Measurements from ENCODE around the gene TSSC4. TPM values are rescaled to one million over a fixed set of nuclear protein-coding genes. Genes with fewer than 3 reads are reported as not detected.

TSSC4 gene
- total and polyA plus RNA-seq, 9 of the 15 experiments (the other 6 are each of a cell fraction or from before 2014, with no cell fraction given) = 0.41 to 54.2 (median 11.0) TPM

DNA sequence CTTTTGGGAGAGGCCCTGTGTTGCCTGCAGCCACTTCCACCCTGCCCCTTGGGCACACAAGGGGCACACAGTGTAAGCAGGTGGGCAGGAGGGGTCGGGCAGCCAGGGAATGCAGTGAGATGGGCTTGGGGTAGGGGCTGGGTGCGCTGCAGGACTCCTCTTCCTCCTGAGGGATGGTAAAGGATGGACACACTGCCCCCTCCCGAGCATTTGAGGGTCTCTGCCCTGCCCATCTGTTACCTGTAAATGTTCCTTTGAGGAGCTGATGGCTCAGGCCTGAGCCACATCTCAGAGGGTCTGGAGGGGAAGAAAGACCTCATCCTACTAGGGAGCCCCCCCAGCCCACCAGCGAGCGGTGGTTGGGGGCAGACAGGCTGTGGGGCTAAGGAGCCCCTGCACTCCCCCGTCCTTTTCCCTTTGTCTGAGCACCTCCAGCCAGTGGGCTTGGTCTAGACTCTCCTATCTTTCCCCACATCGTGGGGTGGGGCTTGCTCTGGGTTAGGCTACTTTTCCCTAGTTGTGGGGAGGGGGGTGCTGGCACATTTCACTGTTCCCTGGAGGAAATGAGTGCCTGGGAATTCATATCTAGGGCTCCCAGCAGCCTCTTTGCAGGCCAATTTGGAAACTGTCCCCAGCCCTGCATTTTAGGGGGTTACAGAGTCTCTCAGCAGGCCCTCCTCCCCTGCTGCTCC is 1.7 kb upstream of the TSSC4 start (continued):
- TF ChIP-seq U2AF2 (optimal IDR thresholded peaks at IDR 0.05; ENCODE audit: low read depth, low read length) (no peak), ATF2 (CRISPR knock-in tag; IDR thresholded peaks at IDR 0.05) (no peak), GATA2 (CRISPR knock-in tag; IDR thresholded peaks at IDR 0.05) (peak; percentile 55; the same call in 1 of the 2 replicates), ZNF316 (IDR thresholded peaks at IDR 0.05) (no peak), ZNF217 (CRISPR knock-in tag; IDR thresholded peaks at IDR 0.05) (no peak), ELF4 (CRISPR knock-in tag; IDR thresholded peaks at IDR 0.05) (no peak), ZNF197 (CRISPR knock-in tag; IDR thresholded peaks at IDR 0.05; ENCODE audit: low read depth) (no peak), IRF1 (CRISPR knock-in tag; IDR thresholded peaks at IDR 0.05; ENCODE audit: borderline replicate concordance) (no peak), ZBTB8A (IDR thresholded peaks at IDR 0.05; ENCODE audit: partially characterized antibody) (no peak), NFRKB (IDR thresholded peaks at IDR 0.05; ENCODE audit: low read depth) (no peak), PML (IDR thresholded peaks at IDR 0.05; ENCODE audit: low read length) (0 out of 2 replicates have a peak, but pooled peaks have one; percentile 10), ZFX (CRISPR knock-in tag; IDR thresholded peaks at IDR 0.05) (no peak), TAL1 (IDR thresholded peaks at IDR 0.05) (no peak)
- TF ChIP-seq, protein P1, sequence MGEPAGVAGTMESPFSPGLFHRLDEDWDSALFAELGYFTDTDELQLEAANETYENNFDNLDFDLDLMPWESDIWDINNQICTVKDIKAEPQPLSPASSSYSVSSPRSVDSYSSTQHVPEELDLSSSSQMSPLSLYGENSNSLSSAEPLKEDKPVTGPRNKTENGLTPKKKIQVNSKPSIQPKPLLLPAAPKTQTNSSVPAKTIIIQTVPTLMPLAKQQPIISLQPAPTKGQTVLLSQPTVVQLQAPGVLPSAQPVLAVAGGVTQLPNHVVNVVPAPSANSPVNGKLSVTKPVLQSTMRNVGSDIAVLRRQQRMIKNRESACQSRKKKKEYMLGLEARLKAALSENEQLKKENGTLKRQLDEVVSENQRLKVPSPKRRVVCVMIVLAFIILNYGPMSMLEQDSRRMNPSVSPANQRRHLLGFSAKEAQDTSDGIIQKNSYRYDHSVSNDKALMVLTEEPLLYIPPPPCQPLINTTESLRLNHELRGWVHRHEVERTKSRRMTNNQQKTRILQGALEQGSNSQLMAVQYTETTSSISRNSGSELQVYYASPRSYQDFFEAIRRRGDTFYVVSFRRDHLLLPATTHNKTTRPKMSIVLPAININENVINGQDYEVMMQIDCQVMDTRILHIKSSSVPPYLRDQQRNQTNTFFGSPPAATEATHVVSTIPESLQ (CRISPR knock-in tag; IDR thresholded peaks at IDR 0.05) = no peak
- TF ChIP-seq, protein P2, sequence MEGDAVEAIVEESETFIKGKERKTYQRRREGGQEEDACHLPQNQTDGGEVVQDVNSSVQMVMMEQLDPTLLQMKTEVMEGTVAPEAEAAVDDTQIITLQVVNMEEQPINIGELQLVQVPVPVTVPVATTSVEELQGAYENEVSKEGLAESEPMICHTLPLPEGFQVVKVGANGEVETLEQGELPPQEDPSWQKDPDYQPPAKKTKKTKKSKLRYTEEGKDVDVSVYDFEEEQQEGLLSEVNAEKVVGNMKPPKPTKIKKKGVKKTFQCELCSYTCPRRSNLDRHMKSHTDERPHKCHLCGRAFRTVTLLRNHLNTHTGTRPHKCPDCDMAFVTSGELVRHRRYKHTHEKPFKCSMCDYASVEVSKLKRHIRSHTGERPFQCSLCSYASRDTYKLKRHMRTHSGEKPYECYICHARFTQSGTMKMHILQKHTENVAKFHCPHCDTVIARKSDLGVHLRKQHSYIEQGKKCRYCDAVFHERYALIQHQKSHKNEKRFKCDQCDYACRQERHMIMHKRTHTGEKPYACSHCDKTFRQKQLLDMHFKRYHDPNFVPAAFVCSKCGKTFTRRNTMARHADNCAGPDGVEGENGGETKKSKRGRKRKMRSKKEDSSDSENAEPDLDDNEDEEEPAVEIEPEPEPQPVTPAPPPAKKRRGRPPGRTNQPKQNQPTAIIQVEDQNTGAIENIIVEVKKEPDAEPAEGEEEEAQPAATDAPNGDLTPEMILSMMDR (IDR thresholded peaks at IDR 0.05 in 2 of 3, conservative IDR thresholded peaks at IDR 0.05 in 1 of 3; ENCODE audit: insufficient read depth in 2 of 3, low read depth in 1 of 3, low read length in 3 of 3) = peak; percentile 25 to 49 (median 43); a peak in 5 of 6 replicates
- TF ChIP-seq, protein P3, sequence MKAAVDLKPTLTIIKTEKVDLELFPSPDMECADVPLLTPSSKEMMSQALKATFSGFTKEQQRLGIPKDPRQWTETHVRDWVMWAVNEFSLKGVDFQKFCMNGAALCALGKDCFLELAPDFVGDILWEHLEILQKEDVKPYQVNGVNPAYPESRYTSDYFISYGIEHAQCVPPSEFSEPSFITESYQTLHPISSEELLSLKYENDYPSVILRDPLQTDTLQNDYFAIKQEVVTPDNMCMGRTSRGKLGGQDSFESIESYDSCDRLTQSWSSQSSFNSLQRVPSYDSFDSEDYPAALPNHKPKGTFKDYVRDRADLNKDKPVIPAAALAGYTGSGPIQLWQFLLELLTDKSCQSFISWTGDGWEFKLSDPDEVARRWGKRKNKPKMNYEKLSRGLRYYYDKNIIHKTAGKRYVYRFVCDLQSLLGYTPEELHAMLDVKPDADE (conservative IDR thresholded peaks at IDR 0.05; ENCODE audit: control insufficient read depth, low read depth, low read length) = no peak
- TF ChIP-seq, protein P4, sequence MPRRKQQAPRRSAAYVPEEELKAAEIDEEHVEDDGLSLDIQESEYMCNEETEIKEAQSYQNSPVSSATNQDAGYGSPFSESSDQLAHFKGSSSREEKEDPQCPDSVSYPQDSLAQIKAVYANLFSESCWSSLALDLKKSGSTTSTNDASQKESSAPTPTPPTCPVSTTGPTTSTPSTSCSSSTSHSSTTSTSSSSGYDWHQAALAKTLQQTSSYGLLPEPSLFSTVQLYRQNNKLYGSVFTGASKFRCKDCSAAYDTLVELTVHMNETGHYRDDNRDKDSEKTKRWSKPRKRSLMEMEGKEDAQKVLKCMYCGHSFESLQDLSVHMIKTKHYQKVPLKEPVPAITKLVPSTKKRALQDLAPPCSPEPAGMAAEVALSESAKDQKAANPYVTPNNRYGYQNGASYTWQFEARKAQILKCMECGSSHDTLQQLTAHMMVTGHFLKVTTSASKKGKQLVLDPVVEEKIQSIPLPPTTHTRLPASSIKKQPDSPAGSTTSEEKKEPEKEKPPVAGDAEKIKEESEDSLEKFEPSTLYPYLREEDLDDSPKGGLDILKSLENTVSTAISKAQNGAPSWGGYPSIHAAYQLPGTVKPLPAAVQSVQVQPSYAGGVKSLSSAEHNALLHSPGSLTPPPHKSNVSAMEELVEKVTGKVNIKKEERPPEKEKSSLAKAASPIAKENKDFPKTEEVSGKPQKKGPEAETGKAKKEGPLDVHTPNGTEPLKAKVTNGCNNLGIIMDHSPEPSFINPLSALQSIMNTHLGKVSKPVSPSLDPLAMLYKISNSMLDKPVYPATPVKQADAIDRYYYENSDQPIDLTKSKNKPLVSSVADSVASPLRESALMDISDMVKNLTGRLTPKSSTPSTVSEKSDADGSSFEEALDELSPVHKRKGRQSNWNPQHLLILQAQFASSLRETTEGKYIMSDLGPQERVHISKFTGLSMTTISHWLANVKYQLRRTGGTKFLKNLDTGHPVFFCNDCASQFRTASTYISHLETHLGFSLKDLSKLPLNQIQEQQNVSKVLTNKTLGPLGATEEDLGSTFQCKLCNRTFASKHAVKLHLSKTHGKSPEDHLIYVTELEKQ (CRISPR knock-in tag; IDR thresholded peaks at IDR 0.05) = no peak

Measured in K562 (cell line).